SU-DHL-6 (cell line): ENCODE results near the gene HCST.
A peak's percentile ranks its signal among the peaks of the same experiment; 100 is the strongest.

Experiments used
- H2AFZ ChIP-seq: fragments of 200-600 bp; sonication (generic); 2 replicates; pipeline ENCODE4 v1.6.1; 2014; ENCODE audit warnings: low read depth, mild to moderate bottlenecking, moderate library complexity, mixed read lengths, antibody characterized with exemption, low read length; ENCODE audit not compliant: severe bottlenecking
- H3F3A ChIP-seq: fragments of 200-600 bp; shearing (Covaris generic); 2 replicates; pipeline ENCODE4 v1.6.0; 2016; ENCODE audit warnings: antibody characterized with exemption, mild to moderate bottlenecking; ENCODE audit not compliant: insufficient read depth
- H3K27ac ChIP-seq: fragments of 200-600 bp; sonication (generic); 2 replicates; pipeline ENCODE4 v1.5.1; 2016; ENCODE audit warnings: low read depth, mild to moderate bottlenecking, low read length, moderate library complexity, mixed read lengths
- H3K27me3 ChIP-seq: fragments of 200-600 bp; sonication (generic), shearing (Covaris generic); 2 replicates; pipeline ENCODE4 v1.6.0; 2014; ENCODE audit warnings: mild to moderate bottlenecking, low read length
- H3K36me3 ChIP-seq: fragments of 200-600 bp; sonication (generic); 2 replicates; pipeline ENCODE4 v1.6.1; 2014; ENCODE audit warnings: mild to moderate bottlenecking, low read length, mixed read lengths
- H3K4me2 ChIP-seq: fragments of 300-600, 200-600 bp; shearing (Covaris generic), sonication (generic); 2 replicates; pipeline ENCODE4 v1.6.0; 2014; ENCODE audit warnings: low read length, low read depth, mild to moderate bottlenecking; ENCODE audit not compliant: poor library complexity, severe bottlenecking
- H3K4me3 ChIP-seq: fragments of 200-600 bp; sonication (generic); 2 replicates; pipeline ENCODE4 v1.5.1; 2014; ENCODE audit warnings: antibody characterized with exemption, low read length, mild to moderate bottlenecking, mixed read lengths; ENCODE audit not compliant: insufficient read depth, poor library complexity, severe bottlenecking
- H3K79me2 ChIP-seq: fragments of 200-600 bp; sonication (generic); 2 replicates; pipeline ENCODE4 v1.6.1; 2014; ENCODE audit warnings: mild to moderate bottlenecking, low read length, moderate library complexity; ENCODE audit not compliant: insufficient read depth
- H3K9ac ChIP-seq: fragments of 200-600 bp; sonication (generic); 2 replicates; pipeline ENCODE4 v1.7.0; 2014; ENCODE audit warnings: mild to moderate bottlenecking, low read length
- H3K9me2 ChIP-seq: fragments of 200-600 bp; sonication (generic); replicated peaks from 2 replicates; pipeline ENCODE4 v1.6.1; 2014; ENCODE audit warnings: low read length; ENCODE audit not compliant: insufficient read depth
- H3K9me3 ChIP-seq: fragments of 200-600 bp; sonication (generic); 2 replicates; pipeline ENCODE4 v1.6.1; 2014; ENCODE audit warnings: low read length, mixed read lengths; ENCODE audit not compliant: insufficient read depth
- H4K20me1 ChIP-seq: fragments of 200-600 bp; sonication (generic); 2 replicates; pipeline ENCODE4 v1.6.1; 2014; ENCODE audit warnings: low read depth, mild to moderate bottlenecking, antibody characterized with exemption, low read length, moderate library complexity, mixed read lengths
- CTCF ChIP-seq: fragments of 200-600 bp; sonication (generic); IDR thresholded peaks from one replicate; pipeline ENCODE4 v1.5.1; 2017; ENCODE audit warnings: antibody characterized with exemption, mild to moderate bottlenecking, low read length, moderate library complexity; ENCODE audit not compliant: insufficient read depth, poor library complexity, severe bottlenecking
- EZH2phosphoT487 ChIP-seq: fragments of 200-600 bp; sonication (generic), shearing (Covaris generic); conservative IDR thresholded peaks from 2 replicates; pipeline ENCODE4 v1.6.1; 2018; ENCODE audit warnings: mild to moderate bottlenecking, antibody characterized with exemption, low read length, moderate library complexity, mixed read lengths

The HCST gene

GRCh38 chr19:35898499-35898809 lies 3.9 kb upstream of the HCST start:
- peaks cover 31% of the 10 kb centered on the region for H3F3A ChIP-seq
- no peaks in the 10 kb centered on the region for H4K20me1 ChIP-seq
- H3K9me2 ChIP-seq, result no peaks in the 10 kb centered on the region
- TF ChIP-seq CTCF (no peak), EZH2phosphoT487 (no peak)
- peaks cover 9% of the 10 kb centered on the region for H3K36me3 ChIP-seq
- no peaks in the 10 kb centered on the region for H3K27me3 ChIP-seq
- peaks cover 16% of the 10 kb centered on the region for H3K79me2 ChIP-seq
- no peak overlapping the region for H2AFZ ChIP-seq
- peak overlapping the region; percentile 73 for H3K4me2 ChIP-seq
- H3K9me3 ChIP-seq, result no peaks in the 10 kb centered on the region
- H3K4me3 ChIP-seq, result peak overlapping the region; percentile 100
- peak overlapping the region; percentile 98 for H3K27ac ChIP-seq
- H3K9ac ChIP-seq, result peak overlapping the region; percentile 99

- H4K20me1 ChIP-seq, result no peaks in the 10 kb centered on the region
- H3K79me2 ChIP-seq, result peaks cover 16% of the 10 kb centered on the region
- no peaks in the 10 kb centered on the region for H3K27me3 ChIP-seq
- peak overlapping the region; percentile 99 for H3K9ac ChIP-seq
- peak overlapping the region; percentile 100 for H3K4me3 ChIP-seq
- no peak overlapping the region for H2AFZ ChIP-seq
- peaks cover 40% of the 10 kb centered on the region for H3F3A ChIP-seq
- H3K36me3 ChIP-seq, result peaks cover 9% of the 10 kb centered on the region
- peak overlapping the region; percentile 98 for H3K27ac ChIP-seq
- H3K9me3 ChIP-seq, result no peaks in the 10 kb centered on the region
- TF ChIP-seq CTCF, result no peak
- TF ChIP-seq EZH2phosphoT487, result no peak
- peak overlapping the region; percentile 73 for H3K4me2 ChIP-seq
- no peaks in the 10 kb centered on the region for H3K9me2 ChIP-seq
Observed at GRCh38 chr19:35899547-35900214, 2.6 kb upstream of the HCST start.

GRCh38 chr19:35901055-35901644 lies 1.2 kb upstream of the HCST start:
- peaks cover 16% of the 10 kb centered on the region for H3K79me2 ChIP-seq
- no peaks in the 10 kb centered on the region for H4K20me1 ChIP-seq
- H3K27me3 ChIP-seq, result no peaks in the 10 kb centered on the region
- no peaks in the 10 kb centered on the region for H3K9me3 ChIP-seq
- peak overlapping the region; percentile 50 for H3K4me3 ChIP-seq
- H3K4me2 ChIP-seq, result peak overlapping the region; percentile 73
- H3K9ac ChIP-seq, result peak overlapping the region; percentile 99
- H2AFZ ChIP-seq, result no peak overlapping the region
- peaks cover 44% of the 10 kb centered on the region for H3F3A ChIP-seq
- peaks cover 9% of the 10 kb centered on the region for H3K36me3 ChIP-seq
- no peak for TF ChIP-seq EZH2phosphoT487
- no peak for TF ChIP-seq CTCF
- H3K27ac ChIP-seq, result peak overlapping the region; percentile 98
- H3K9me2 ChIP-seq, result no peaks in the 10 kb centered on the region
